ENCODE results near the gene AVPR2.

DNA sequence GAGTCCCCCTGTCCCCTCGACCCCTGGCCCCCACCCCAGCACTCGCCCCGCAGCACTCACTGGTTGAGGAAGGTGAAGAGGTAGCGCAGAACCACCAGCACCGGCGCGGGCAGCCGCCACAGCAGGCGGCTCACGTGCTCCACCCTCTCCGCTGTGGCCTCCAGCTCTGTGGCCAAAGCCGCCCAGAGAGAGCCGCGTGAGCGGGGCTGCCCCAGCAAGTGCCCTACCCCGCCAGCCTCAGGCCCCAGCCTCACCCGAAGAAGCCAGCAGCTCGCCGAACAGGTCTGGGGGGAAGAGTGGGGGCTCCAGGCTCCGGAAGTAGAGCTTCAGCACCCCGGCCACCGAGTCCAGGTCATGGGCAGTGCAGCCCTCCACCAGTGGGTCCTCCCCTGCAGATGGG, 6.0 kb downstream of the AVPR2 start:
- TF ChIP-seq, protein P1, sequence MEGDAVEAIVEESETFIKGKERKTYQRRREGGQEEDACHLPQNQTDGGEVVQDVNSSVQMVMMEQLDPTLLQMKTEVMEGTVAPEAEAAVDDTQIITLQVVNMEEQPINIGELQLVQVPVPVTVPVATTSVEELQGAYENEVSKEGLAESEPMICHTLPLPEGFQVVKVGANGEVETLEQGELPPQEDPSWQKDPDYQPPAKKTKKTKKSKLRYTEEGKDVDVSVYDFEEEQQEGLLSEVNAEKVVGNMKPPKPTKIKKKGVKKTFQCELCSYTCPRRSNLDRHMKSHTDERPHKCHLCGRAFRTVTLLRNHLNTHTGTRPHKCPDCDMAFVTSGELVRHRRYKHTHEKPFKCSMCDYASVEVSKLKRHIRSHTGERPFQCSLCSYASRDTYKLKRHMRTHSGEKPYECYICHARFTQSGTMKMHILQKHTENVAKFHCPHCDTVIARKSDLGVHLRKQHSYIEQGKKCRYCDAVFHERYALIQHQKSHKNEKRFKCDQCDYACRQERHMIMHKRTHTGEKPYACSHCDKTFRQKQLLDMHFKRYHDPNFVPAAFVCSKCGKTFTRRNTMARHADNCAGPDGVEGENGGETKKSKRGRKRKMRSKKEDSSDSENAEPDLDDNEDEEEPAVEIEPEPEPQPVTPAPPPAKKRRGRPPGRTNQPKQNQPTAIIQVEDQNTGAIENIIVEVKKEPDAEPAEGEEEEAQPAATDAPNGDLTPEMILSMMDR (conservative IDR thresholded peaks at IDR 0.05): no peak
- TF ChIP-seq ZFX (IDR thresholded peaks at IDR 0.05): no peak

All from C4-2B (cell line).